OCI-LY3 (cell line): ENCODE data around the gene CAT.

Source experiments
- CTCF ChIP-seq: fragments of 200-600, 300-600 bp; sonication (generic); IDR thresholded peaks from 2 replicates; pipeline ENCODE4 v1.5.1; 2014; ENCODE audit warnings: antibody characterized with exemption, low read length, low read depth
- EZH2phosphoT487 ChIP-seq: fragments of 200-600 bp; shearing (Covaris generic); IDR thresholded peaks from 2 replicates; pipeline ENCODE4 v1.6.1; 2018; ENCODE audit warnings: antibody characterized with exemption, mixed run types, low read depth

- TF ChIP-seq CTCF: no peak
- TF ChIP-seq EZH2phosphoT487: no peak
Observed at GRCh38 chr11:34480314-34480713, 41.6 kb downstream of the CAT start.
